Hippocampal formation (tissue), 2 donors: ENCODE measurements around the gene PDGFD.

Source experiments
- DNase-seq, 2 donors: peaks; one replicate each; lab custom pipeline; 2025; lab: John Stamatoyannopoulos, UW

Gene PDGFD

DNA sequence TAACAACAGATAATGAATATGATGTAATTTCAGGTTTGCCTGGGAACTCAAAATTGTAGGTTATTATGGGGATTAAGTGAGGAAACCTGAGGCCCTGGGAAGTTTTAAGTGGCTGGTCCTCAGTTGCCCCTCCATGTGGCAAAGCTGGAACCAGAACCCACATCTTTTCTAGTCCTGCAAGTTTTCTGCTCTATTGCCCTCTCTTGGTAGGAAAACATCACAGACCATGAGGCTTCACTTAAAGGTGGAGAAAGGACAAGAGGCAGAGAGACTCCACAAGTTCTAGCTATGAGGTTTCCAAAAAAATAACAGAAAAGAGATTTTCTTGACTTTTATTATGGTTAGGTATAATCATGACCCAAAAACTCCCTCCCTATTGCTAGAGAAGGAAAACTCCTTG lies 243.0 kb downstream of the PDGFD start:
- peak in 1 of 2 donors; percentile 10 for DNase-seq

DNA sequence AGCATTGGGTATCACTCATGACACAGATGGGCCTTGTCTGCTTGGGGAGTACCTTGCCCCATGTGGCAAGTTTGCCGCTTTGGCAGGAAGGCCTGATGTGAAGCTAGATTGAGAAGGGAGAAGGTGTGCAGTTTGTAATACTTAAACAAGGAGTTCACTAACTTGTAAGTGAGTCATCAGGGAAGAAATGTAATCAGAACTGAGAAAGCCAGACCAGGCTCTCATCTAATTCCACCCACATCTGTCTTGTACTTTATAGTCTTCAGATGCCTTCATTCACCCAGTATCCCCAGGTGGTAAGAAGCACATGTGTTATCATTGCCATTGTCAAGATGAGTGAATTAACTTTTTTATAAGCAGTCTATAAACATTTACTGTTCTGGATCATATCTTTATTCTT lies 243.5 kb downstream of the PDGFD start:
- no peak for DNase-seq

DNA sequence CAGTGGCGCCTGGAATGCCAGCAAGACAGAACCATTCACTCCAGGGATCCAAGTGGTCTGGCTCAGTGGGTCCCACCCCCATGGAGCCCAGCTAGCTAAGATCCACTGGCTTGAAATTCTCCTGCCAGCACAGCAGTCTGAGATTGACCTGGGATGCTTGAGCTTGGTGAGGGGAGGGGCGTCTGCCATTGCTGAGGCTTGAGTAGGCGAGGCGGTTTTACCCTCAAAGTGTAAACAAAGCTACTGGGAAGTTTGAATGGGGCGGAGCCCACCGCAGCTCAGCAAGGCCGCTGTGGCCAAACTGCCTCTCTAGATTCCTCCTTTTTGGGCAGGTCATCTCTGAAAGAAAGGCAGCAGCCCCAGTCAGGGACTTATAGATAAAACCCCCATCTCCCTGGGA lies 253.2 kb downstream of the PDGFD start:
- no peak for DNase-seq

DNA sequence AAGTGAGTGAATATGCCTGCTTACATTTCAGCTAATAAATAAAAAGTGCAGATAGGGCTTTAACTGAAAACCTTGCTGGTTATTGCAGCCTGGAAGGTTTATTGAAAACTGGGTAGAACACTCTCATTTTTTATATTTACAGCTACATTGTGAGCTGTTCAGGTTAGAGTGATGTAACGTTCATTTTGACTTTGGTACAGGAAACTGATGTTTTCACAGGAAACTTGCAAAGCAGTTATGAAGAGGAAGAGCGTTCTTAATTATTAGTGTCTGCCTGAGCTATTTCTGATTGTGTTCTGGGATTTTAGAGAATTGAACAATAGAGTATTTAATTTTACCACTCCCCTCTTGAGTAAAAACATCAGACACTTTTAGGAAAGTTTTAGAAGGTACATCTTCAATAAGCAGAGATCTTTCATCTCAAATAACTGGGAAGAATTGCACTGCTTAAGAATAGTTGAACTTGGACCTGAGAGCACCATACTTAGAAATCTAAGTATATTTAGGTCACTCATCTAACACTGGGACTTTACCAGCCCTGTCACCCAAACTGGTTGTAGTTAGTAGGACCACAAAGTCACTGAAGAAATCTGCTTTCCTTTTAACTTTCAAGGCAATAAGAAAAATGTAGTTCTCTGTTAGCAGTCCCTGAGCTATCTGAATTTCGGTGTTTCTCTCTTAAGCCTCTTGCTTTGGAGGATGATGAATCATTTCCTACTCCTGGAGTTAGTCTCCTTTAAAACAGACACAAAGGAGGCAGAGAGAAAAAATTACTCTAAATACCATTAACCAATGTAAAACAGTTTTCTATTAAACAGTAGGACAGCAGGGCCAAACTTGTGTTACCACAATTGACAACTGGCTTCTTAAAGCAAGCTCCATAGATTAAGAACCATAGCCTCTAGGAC lies 256.1 kb downstream of the PDGFD start:
- DNase-seq, result no peak

DNA sequence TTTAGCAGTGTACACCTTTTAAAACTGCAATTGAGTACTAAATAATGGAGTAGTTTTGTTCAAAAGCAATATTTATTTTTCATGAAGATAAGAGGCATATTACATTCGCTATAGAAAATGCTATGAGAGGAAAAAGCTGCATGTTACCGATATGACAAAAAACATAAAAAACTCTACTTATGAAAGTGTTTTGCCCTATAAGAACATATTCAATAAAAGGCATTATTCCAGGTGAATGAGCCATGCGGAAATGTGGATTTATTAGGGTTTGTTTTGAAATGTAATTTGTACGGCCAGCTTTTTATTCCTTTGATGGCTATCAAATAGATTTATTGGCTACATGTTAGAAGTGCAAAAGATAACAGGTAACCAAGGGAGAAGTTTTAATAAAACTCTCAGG lies 256.8 kb downstream of the PDGFD start:
- DNase-seq, result no peak

DNA sequence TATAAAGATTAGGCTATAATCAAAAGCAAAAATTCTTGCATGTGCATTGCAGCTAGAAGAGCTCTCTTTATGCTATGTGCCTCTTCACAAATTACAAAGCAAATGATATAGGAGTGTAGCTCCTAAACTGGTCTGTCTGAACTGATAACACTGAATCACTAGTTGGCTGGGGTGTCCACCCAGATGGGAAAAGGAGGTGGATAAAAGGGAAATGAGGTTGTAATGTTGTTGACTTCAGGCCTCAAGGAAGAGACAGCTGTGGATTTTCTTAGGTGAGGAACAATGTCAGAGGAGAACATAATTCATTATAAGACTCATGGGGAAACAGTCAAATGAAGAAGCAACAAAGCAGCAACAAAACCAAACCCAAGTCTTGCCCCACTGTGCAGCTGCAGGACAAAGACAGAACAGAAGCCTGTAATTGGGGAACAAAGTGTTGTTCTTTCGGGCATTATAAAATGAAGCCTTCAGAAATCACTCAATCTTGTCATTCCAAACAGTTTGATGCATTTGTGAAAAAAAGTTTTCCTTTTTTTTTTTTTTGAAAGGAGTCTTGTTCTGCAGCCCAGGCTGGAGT lies 257.6 kb downstream of the PDGFD start:
- no peak for DNase-seq

DNA sequence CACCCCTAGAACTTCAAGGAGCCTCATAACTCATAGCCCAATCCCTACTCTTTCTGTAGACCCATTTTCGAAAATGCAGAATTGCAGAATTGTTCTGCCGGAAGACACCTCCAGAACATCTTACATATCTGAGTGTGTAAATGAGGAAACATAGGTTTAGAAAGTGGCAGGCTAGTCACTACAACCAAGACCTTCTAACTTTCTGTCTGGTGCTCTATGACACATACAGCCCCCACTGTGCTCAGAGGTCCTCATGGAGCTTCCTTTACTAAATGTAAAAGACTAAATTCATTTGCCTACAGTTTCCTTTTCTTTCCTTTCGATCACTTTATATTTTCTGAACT lies 259.7 kb downstream of the PDGFD start:
- DNase-seq, result no peak

DNA sequence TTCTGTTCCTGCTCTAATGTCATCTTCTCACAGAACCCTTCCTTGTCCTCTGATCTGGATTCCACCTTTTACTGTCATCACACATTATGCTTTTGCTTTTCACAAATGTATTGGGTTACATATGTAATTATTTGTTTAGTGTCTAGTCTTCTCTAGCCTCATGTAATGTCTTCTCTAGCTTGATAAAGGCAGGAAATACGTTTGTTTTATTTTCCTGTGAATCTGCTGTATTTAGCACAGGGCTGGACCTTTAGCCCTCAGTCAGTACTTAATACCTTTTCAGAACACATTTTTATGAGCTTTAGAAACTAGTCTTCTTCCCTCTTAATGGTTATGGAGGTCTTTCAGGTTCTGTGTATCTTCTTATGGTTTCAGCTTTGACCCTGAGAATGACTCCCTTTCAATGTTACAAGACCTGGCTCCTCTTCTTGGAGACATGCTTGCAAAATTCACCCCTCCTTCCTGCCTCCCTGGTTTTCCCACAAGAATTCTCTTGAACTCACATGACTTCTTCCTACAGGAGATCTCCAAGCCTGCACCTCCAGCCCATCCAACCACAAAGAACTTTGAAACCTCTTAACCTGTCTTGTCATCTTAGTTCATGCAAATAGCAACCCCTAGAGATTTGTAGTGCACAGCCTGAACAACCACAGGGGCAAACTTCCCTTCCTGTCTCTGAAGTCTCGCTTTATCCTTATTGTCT lies 260.2 kb downstream of the PDGFD start:
- no peak for DNase-seq

DNA sequence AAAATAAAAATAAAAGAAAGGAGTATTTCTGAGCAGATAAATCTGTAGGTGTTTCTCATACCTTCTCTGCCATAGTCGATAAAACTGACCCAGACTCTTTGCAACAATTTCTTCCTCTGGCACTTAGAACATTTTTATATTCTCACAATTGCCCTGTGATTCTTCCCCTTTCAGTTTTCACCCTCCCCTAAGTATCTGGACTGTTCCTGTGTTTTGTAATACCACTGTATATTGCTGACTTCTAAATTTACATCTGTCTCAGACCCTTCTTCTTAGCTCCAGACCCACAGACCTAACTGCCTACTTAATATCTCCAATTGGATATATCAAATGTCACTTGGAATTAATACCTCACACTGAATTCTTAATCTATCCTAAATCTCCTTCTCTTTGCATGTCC lies 261.0 kb downstream of the PDGFD start:
- no peak for DNase-seq

DNA sequence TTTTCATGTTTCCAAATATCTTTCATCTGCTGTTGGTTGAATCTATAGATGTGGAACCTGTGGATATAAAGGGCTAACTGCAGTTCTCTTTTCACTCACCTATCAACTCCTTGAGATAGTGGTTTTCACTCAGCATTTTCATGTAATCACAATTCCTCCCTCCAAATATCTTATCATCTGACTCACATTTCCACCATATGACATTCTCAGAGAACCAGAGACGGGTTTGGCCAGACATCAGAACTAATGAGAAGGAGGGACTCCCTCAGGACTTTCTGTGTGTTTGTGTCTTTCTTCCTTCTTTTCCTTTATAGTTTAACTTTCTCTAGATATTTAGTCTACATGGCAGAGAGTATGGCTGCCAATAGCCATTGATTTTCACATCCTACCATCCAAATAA lies 262.3 kb downstream of the PDGFD start:
- DNase-seq, result no peak

DNA sequence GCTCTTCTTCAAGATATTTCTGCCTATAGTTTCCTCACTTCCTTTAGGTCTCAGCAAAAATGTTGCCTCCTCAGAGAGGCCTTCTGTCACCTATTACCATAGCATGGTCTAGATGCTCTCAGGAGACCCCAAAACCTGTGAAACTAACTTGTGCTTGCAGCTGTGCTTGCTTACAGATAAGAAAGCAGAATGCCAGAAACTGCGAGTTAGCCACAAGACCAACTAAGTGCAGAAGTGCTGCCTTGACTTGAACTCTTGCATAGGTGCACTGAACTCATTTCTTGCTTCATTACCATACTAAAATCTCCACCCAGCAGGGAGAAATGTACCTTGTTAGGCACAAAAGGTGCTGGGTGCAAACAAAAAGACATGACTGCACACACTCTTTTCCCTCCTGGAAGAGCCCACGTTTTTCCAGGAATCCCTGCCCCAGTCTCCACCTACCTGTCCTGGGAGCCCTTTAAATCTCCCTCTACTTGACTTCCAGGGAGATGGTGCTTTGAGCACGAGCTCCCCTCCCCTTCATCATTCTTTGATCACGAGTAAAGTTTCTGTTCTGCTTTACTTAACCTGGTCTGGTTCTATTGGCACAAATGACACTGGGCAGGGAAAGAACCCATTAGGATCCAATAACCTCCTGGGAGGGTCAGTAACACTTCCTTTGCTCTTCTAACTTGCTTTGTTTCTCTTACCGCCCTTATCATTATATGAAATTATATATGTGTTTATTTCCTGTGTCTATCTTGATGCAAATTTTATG lies 265.2 kb downstream of the PDGFD start:
- DNase-seq, result no peak

DNA sequence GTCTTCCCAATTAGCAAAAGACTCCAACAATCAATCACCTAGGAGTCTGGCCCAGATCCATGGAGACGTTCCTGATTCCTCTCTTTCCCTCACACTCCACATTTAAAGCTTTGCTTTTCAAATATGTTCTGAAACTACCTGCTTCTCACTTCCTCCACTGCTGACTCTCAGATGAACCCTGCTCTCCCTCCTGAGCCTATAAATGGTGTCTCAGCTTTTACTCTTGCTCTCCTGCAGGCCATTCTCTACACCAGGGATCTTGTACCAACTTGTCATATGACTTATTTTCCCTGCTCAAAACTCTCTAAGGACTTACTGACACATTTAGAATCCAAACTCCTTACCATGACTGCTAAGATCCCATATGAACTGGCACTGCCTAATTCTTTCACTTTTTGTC lies 265.9 kb downstream of the PDGFD start:
- DNase-seq, result no peak

DNA sequence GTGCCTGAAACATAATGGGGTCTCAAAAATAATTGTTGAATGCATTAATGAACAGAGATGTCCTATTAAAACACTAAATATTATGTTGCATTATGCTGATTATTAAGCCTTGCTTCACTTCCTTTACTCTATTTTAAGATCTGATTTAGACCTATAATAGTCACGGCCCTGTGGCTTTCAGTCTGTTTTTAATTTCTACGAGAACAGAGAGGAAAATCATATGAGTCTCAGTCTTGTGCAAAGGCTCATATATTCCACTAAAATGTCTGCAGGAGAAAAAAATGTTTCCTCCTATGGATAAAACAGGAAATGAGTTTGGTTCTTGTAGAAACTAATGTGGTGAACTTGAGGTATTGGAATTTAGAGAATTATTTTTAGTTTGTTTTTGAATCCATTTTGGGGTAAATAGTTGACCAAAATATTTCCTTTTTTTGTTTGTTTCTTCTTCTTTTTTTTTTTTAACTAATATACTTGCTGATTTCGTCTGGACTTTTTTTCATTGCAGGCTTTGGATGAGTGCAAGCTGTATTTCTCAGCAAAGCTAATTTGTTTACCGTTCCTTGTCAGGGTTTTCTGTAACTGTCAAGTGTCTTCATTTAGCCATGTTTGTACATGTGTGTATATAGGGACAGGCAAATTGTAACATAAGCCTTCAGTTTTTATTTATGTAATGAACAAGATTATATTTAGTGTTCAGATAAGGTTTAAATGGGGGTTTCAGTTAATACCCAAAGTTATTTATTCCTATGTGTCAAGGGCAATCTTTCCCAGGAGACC lies 266.6 kb downstream of the PDGFD start:
- DNase-seq, result no peak

DNA sequence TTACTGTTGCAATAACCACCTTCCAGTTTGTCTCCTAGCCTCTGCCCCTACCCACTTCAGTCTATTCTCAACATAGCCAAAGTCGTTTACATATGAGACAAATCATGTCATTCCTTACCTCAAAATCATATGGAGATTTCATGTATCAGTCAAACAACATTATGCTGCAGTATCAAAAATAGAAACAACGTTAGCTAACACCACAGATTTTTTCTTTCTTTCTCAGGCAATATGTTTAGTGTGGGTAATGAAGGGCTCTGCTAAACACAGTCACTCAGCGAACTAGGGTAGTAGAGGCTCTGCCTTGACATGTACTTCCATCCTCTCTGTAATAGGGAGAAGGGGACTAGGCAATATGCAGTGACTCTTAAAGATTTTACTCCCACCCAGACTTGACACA lies 268.8 kb downstream of the PDGFD start:
- DNase-seq, result no peak

DNA sequence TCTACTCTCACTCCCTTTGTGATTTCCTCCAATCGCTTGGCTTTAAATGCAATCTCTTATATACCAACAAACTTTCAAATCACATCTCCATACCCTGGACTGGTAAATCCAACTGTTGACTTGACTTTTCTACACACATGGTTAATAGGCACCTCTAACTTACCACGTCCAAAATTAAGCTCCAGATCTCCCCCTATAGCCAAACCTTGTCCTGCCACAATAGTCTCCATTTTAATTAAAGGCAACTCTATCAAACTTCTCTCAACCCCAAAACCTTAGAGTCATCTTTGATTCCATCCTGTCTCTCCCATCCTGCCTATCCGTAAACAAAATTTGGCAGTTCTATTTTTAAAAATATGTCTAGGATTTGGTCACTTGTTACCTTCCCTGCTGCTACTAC lies 269.3 kb downstream of the PDGFD start:
- no peak for DNase-seq

DNA sequence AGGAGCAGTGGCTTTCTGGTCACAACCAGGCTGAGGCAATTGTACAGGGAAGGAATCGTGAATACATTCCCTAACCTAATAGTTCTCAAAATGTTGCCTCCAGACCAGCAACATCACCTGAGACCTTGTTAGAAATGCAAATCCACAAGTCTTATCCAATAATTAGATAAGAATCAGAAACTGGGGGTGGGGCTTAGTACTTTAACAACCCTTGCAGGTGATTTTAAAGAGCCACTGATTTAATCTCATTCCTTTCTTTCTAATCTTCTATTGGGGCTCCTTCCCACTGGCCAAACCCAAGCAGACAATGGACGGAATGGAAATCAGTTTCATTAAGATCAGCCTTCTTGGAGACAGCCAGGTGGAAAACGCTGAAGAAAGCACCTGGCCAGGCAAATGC lies 269.9 kb downstream of the PDGFD start:
- no peak for DNase-seq

DNA sequence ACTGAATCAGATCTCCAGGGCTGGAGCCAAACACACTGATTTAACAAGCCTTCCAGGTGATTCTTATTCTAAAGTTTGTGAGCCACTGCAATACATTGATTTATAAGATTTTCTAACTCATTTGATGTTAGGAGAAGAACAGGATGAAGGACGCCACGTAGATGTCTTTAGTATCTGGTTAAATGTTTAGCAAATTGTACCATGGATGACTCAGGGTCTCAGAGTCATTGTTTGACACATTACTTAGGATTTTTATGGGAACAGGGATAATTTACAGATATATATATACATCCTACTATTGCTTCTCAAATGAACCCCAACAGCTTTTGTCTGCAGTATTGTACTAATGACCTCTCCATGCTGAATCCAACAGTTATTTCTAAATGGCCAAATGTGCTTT lies 270.6 kb downstream of the PDGFD start:
- DNase-seq, result no peak

DNA sequence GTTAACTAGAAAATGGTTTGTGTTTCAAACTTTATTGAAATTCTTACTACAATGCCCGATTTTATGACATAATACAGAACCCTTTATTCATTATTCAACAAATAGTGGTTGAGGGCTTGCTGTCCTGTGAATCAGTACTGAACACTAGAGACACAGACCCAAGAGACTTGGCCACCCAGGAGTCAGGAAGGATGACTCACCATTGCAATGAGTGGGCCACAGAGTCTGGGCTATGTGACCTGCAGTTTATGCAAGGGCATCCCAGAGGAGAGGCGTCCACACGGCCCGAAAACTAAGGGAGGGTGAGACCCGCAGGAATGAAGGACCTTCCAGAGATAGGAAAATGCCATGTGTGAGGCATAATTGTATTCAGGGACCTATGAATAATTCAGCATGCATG lies 271.3 kb downstream of the PDGFD start:
- DNase-seq, result no peak

DNA sequence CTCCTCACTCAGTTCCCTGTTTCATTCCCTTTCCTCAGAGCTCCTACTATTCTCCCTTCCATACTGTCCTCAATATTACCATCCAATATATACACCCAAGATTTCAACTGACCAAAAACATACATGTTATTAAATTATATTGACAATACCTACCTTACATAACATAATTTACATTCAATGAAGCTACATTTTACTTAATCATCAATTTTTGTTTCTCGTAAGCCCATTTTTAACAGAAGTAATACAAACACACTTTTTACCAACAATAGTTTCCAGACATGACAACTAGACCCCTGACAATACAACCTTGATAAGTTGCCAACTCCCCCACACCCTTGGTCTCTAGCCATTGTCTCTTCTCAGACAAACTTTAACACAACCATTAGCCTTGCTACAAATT lies 273.3 kb downstream of the PDGFD start:
- DNase-seq, result no peak

DNA sequence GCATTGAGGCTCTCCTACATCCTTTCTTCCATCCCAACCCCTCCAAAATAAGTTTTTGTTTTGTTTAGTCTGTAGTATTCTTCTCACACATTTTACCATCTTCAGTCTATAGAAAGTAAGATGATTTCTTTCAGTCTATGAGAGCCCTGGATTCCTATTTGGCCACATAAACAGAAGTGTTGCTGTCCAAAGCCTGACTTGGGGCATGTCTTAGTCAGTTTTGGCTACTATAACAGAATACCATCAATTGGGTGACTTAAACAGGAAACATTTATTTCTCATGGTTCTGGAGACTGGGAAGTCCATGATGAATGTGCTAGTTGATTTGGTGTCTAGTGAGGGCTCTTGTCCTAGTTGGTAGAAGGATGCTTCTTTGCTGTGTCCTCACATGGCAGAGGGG lies 274.3 kb downstream of the PDGFD start:
- no peak for DNase-seq

DNA sequence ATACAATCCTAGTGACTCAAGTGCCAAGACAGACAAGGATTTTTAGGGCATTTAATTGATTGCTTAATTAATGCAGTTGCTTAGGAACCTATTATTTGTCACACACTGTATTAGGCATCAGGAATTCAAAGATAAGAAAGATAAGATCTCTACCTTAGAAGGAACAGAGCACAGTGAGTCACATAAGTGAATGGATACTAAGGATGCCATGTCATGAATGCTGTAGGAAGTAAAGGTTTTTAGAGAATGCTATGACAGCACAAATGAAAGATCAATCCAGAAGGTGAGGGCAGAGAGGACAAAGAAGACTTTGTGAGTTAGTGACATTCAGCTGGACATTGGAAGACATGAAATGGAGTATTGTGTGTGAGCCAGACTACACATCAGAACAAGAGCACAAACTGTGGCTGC lies 275.4 kb downstream of the PDGFD start:
- peak in 1 of 2 donors; percentile 83 for DNase-seq
